HCT116 (cell line): ENCODE measurements around the gene H6PD. TPM values are rescaled to one million over a fixed set of nuclear protein-coding genes. Genes with fewer than 3 reads are reported as not detected.

Experiments
- ATAC-seq: fragments of 200-7000 bp; cut with Tn5 transposase; 2 replicates; pipeline ENCODE4 v1.9.1; 2020; ENCODE audit warnings: mild to moderate bottlenecking, moderate library complexity
- BruUV-seq: library from RNA; stranded (reverse); fragments of 400-500 nt; replicated peaks from 2 replicates; lab custom pipeline; 2021; lab: Mats Ljungman, UMichigan
- CTCF ChIA-PET: fragments of 300-600 bp; sonication (Branson Sonifier 250); formaldehyde crosslinking; loops from one replicate; lab custom pipeline; 2021; ENCODE audit warnings: antibody characterized with exemption; lab: Charles Lee
- POLR2A ChIA-PET: fragments of 300-600, 350-600 bp; sonication (Branson Sonifier 250); formaldehyde crosslinking; loops from one replicate; lab custom pipeline; 2021; ENCODE audit warnings: antibody characterized with exemption; lab: Charles Lee
- RAD21 ChIA-PET, 2 experiments: fragments of 300-600 bp; sonication (Branson Sonifier 250); formaldehyde crosslinking; loops; one replicate each; lab custom pipeline; 2023; ENCODE audit warnings: low total read pairs in 2 of 2; ENCODE audit not compliant: uncharacterized antibody in 2 of 2, unreplicated experiment in 2 of 2, low non-redundant PET in 1 of 2; lab: Charles Lee
- DNase-seq: peaks from one replicate; pipeline ENCODE4 v3.0.0-alpha.2; 2010; ENCODE audit warnings: low read depth, low spot score
- H2AFZ ChIP-seq: fragments of 200-600 bp; shearing (Covaris generic), sonication (generic); 2 replicates; pipeline ENCODE4 v1.6.1; 2017; ENCODE audit warnings: low read depth, mixed run types, mixed read lengths, antibody characterized with exemption, low read length; ENCODE audit not compliant: poor library complexity, severe bottlenecking
- H3K27ac ChIP-seq: 2 replicates; pipeline ENCODE4 v1.5.1; 2012; ENCODE audit warnings: low read depth, low read length
- H3K27me3 ChIP-seq: fragments of 200-600 bp; sonication (generic); 2 replicates; pipeline ENCODE4 v1.6.1; 2016; ENCODE audit warnings: mixed run types, low read length, mixed read lengths; ENCODE audit not compliant: insufficient read depth
- H3K36me3 ChIP-seq, 2 experiments: fragments of 200-500 bp in 1 of 2; fragments of 200-600 bp in 1 of 2; sonication (Bioruptor generic) in 1 of 2; sonication (generic) in 1 of 2; 2 replicates each; pipeline versions ENCODE4 v1.5.1 to v1.6.1; 2014 to 2016; ENCODE audit warnings: low read length in 2 of 2, inconsistent platforms in 1 of 2, mixed read lengths in 1 of 2, mixed run types in 1 of 2; ENCODE audit not compliant: insufficient read depth in 2 of 2, control insufficient read depth in 1 of 2
- H3K4me1 ChIP-seq, 2 experiments: fragments of 200-600 bp in 1 of 2; sonication (generic) in 1 of 2; 2 replicates each; pipeline versions ENCODE4 v1.5.1 to v1.6.1; 2012 to 2017; ENCODE audit warnings: low read length in 2 of 2, inconsistent platforms in 1 of 2, mild to moderate bottlenecking in 1 of 2, mixed read lengths in 1 of 2, mixed run types in 1 of 2, moderate library complexity in 1 of 2; ENCODE audit not compliant: insufficient read depth in 2 of 2, control insufficient read depth in 1 of 2
- H3K4me2 ChIP-seq: fragments of 200-600 bp; sonication (generic); 2 replicates; pipeline ENCODE4 v1.6.1; 2017; ENCODE audit warnings: mixed run types, low read length, mixed read lengths
- H3K4me3 ChIP-seq, 2 experiments: fragments of 200-600 bp in 1 of 2; sonication (generic) in 1 of 2; replicated peaks in 1 of 2; 2 replicates each; pipeline ENCODE4 v1.5.1; 2011 to 2016; ENCODE audit warnings: low read length in 2 of 2, control low read depth in 1 of 2, low read depth in 1 of 2, mild to moderate bottlenecking in 1 of 2, mixed read lengths in 1 of 2, mixed run types in 1 of 2
- H3K79me2 ChIP-seq: fragments of 200-600 bp; sonication (generic); 2 replicates; pipeline ENCODE4 v1.6.1; 2017; ENCODE audit warnings: mild to moderate bottlenecking, mixed run types, low read length, moderate library complexity, mixed read lengths; ENCODE audit not compliant: insufficient read depth
- H3K9ac ChIP-seq: fragments of 200-600 bp; sonication (generic); 2 replicates; pipeline ENCODE4 v1.6.1; 2016; ENCODE audit warnings: low read length, mixed read lengths
- H3K9me2 ChIP-seq: fragments of 200-600 bp; sonication (generic), shearing (Covaris generic); 2 replicates; pipeline ENCODE4 v1.6.1; 2017; ENCODE audit warnings: mixed run types, mild to moderate bottlenecking, moderate library complexity; ENCODE audit not compliant: insufficient read depth
- H3K9me3 ChIP-seq, 2 experiments: fragments of 200-500 bp in 1 of 2; fragments of 200-600 bp in 1 of 2; sonication (Bioruptor generic) in 1 of 2; sonication (generic) in 1 of 2; 2 replicates each; pipeline ENCODE4 v1.6.1; 2014 to 2017; ENCODE audit warnings: low read length in 2 of 2, mixed read lengths in 2 of 2, inconsistent platforms in 1 of 2, low read depth in 1 of 2, mild to moderate bottlenecking in 1 of 2, mixed run types in 1 of 2, moderate library complexity in 1 of 2; ENCODE audit not compliant: control insufficient read depth in 1 of 2, insufficient read depth in 1 of 2
- H4K20me1 ChIP-seq: fragments of 200-600 bp; sonication (generic), shearing (Covaris generic); 2 replicates; pipeline ENCODE4 v1.6.1; 2017; ENCODE audit warnings: mixed run types, mild to moderate bottlenecking, moderate library complexity; ENCODE audit not compliant: insufficient read depth
- EGR1 ChIP-seq: IDR thresholded peaks from 2 replicates; pipeline ENCODE4 v1.6.1; 2012; ENCODE audit warnings: low read depth
- ELF1 ChIP-seq: IDR thresholded peaks from 2 replicates; pipeline ENCODE4 v1.6.1; 2012; ENCODE audit warnings: low read depth, borderline replicate concordance
- EZH2 ChIP-seq: fragments of 200-600 bp; sonication (generic); IDR thresholded peaks from 2 replicates; pipeline ENCODE4 v1.6.1; 2017; ENCODE audit warnings: antibody characterized with exemption, mixed run types
- EZH2phosphoT487 ChIP-seq: fragments of 200-600 bp; IDR thresholded peaks from 2 replicates; pipeline ENCODE4 v1.6.1; 2018; ENCODE audit warnings: antibody characterized with exemption, borderline replicate concordance
- JUND ChIP-seq: IDR thresholded peaks from 2 replicates; pipeline ENCODE4 v1.6.1; 2012
- MAX ChIP-seq: IDR thresholded peaks from 2 replicates; pipeline ENCODE4 v1.6.1; 2012
- POLR2AphosphoS5 ChIP-seq: IDR thresholded peaks from 2 replicates; pipeline ENCODE4 v1.6.1; 2011; ENCODE audit warnings: mild to moderate bottlenecking, low read depth, low read length, moderate library complexity
- RAD21 ChIP-seq: IDR thresholded peaks from 2 replicates; pipeline ENCODE4 v1.6.1; 2012; ENCODE audit warnings: low read depth, mild to moderate bottlenecking
- SIN3A ChIP-seq: IDR thresholded peaks from 2 replicates; pipeline ENCODE4 v1.6.1; 2012; ENCODE audit warnings: low read depth
- SP1 ChIP-seq: IDR thresholded peaks from 2 replicates; pipeline ENCODE4 v1.6.1; 2012; ENCODE audit warnings: low read depth
- SRF ChIP-seq: IDR thresholded peaks from 2 replicates; pipeline ENCODE4 v1.6.1; 2012; ENCODE audit warnings: low read depth
- TCF7L2 ChIP-seq: IDR thresholded peaks from 2 replicates; pipeline ENCODE4 v1.7.0; 2011; ENCODE audit warnings: borderline replicate concordance, inconsistent platforms; ENCODE audit not compliant: insufficient read depth, insufficient read length; ENCODE audit errors: extremely low read depth
- YY1 ChIP-seq: IDR thresholded peaks from 2 replicates; pipeline ENCODE4 v1.6.1; 2011; ENCODE audit warnings: low read length, low read depth, moderate library complexity, mild to moderate bottlenecking; ENCODE audit not compliant: insufficient replicate concordance; ENCODE audit errors: extremely low read depth
- ZNF274 ChIP-seq: fragments of 200-500 bp; sonication (Bioruptor generic); IDR thresholded peaks from 2 replicates; pipeline ENCODE4 v1.6.1; 2014; ENCODE audit warnings: mild to moderate bottlenecking, low read depth, low read length, inconsistent platforms
- intact Hi-C: fragments of 100-400 bp; cut with micrococcal nuclease; formaldehyde crosslinking; loops from 2 replicates; pipeline ENCODE4 v1.10.0; 2022
- total RNA-seq: library from RNA; stranded (reverse); gene quantifications from one replicate; pipeline ENCODE4 v1.2.1, GENCODE V29; 2021; ENCODE audit not compliant: unreplicated experiment
- TF ChIP-seq, protein P1 (sequence below): IDR thresholded peaks from 2 replicates; pipeline ENCODE4 v1.6.1; 2012; ENCODE audit warnings: low read depth
- TF ChIP-seq, protein P2 (sequence below), 3 experiments: fragments of 200-600 bp in 1 of 3; sonication (generic) in 1 of 3; IDR thresholded peaks in 2 of 3; conservative IDR thresholded peaks in 1 of 3; 2 replicates each; pipeline ENCODE4 v1.5.1; 2012 to 2017; ENCODE audit warnings: low read depth in 2 of 3, low read length in 2 of 3, antibody characterized with exemption in 1 of 3, borderline replicate concordance in 1 of 3, control low read depth in 1 of 3, mild to moderate bottlenecking in 1 of 3, mixed read lengths in 1 of 3, mixed run types in 1 of 3, moderate library complexity in 1 of 3; ENCODE audit not compliant: insufficient read depth in 1 of 3
- TF ChIP-seq, protein P3 (sequence below): IDR thresholded peaks from 2 replicates; pipeline ENCODE4 v1.6.1; 2012

The H6PD gene
- total RNA-seq, 1 experiment from 2014 or later: 16.2 TPM

- DNase-seq (no peak), ATAC-seq (no peak)
- no peaks in the 10 kb centered on the region for H3K36me3 ChIP-seq
- H3K9me2 ChIP-seq: no peaks in the 10 kb centered on the region
- H3K4me3 ChIP-seq: no peak overlapping the region
- no peaks in the 10 kb centered on the region for H4K20me1 ChIP-seq
- H2AFZ ChIP-seq: no peak overlapping the region
- H3K27me3 ChIP-seq: no peaks in the 10 kb centered on the region
- H3K79me2 ChIP-seq: no peaks in the 10 kb centered on the region
- no TSS peak for BruUV-seq
- peak overlapping the region; percentile 49; the same call in 1 of the 2 replicates for H3K4me2 ChIP-seq
- no peak overlapping the region for H3K9ac ChIP-seq
- POLR2A ChIA-PET: interaction anchor here (1.9 kb wide), 1 partner anchor 22 kb away, joined by 4 read pairs; no protein-coding TSS in a partner anchor
- no peaks in the 10 kb centered on the region for H3K9me3 ChIP-seq
- RAD21 ChIA-PET: interaction anchor here in 1 of 2 experiments (1.1 kb wide), 1 partner anchor 212 kb away, joined by 4 read pairs; no protein-coding TSS in a partner anchor
- H3K27ac ChIP-seq: no peak overlapping the region
- CTCF ChIA-PET: interaction anchor here (2.2 kb wide), 1 partner anchor 10 kb away, joined by 8 read pairs; no protein-coding TSS in a partner anchor
- intact Hi-C loops: no loop called here
- H3K4me1 ChIP-seq: peaks cover 34 to 59% of the 10 kb centered on the region in 2 experiments; a peak in 3 of 4 replicates
- TF ChIP-seq JUND: no peak
- TF ChIP-seq ZNF274: no peak
- TF ChIP-seq SRF: no peak
- no peak for TF ChIP-seq RAD21
- TF ChIP-seq SIN3A: no peak
- no peak for TF ChIP-seq POLR2AphosphoS5
- TF ChIP-seq, protein P1, sequence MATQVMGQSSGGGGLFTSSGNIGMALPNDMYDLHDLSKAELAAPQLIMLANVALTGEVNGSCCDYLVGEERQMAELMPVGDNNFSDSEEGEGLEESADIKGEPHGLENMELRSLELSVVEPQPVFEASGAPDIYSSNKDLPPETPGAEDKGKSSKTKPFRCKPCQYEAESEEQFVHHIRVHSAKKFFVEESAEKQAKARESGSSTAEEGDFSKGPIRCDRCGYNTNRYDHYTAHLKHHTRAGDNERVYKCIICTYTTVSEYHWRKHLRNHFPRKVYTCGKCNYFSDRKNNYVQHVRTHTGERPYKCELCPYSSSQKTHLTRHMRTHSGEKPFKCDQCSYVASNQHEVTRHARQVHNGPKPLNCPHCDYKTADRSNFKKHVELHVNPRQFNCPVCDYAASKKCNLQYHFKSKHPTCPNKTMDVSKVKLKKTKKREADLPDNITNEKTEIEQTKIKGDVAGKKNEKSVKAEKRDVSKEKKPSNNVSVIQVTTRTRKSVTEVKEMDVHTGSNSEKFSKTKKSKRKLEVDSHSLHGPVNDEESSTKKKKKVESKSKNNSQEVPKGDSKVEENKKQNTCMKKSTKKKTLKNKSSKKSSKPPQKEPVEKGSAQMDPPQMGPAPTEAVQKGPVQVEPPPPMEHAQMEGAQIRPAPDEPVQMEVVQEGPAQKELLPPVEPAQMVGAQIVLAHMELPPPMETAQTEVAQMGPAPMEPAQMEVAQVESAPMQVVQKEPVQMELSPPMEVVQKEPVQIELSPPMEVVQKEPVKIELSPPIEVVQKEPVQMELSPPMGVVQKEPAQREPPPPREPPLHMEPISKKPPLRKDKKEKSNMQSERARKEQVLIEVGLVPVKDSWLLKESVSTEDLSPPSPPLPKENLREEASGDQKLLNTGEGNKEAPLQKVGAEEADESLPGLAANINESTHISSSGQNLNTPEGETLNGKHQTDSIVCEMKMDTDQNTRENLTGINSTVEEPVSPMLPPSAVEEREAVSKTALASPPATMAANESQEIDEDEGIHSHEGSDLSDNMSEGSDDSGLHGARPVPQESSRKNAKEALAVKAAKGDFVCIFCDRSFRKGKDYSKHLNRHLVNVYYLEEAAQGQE: no peak
- TF ChIP-seq, protein P2, sequence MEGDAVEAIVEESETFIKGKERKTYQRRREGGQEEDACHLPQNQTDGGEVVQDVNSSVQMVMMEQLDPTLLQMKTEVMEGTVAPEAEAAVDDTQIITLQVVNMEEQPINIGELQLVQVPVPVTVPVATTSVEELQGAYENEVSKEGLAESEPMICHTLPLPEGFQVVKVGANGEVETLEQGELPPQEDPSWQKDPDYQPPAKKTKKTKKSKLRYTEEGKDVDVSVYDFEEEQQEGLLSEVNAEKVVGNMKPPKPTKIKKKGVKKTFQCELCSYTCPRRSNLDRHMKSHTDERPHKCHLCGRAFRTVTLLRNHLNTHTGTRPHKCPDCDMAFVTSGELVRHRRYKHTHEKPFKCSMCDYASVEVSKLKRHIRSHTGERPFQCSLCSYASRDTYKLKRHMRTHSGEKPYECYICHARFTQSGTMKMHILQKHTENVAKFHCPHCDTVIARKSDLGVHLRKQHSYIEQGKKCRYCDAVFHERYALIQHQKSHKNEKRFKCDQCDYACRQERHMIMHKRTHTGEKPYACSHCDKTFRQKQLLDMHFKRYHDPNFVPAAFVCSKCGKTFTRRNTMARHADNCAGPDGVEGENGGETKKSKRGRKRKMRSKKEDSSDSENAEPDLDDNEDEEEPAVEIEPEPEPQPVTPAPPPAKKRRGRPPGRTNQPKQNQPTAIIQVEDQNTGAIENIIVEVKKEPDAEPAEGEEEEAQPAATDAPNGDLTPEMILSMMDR (IDR thresholded peaks at IDR 0.05 in 2 of 3, conservative IDR thresholded peaks at IDR 0.05 in 1 of 3; ENCODE audit: borderline replicate concordance in 1 of 3, insufficient read depth in 1 of 3, low read depth in 2 of 3, low read length in 2 of 3): no peak
- TF ChIP-seq ELF1: no peak
- TF ChIP-seq SP1: no peak
- TF ChIP-seq YY1: no peak
- TF ChIP-seq EZH2: no peak
- no peak for TF ChIP-seq EZH2phosphoT487
- TF ChIP-seq TCF7L2: no peak
- TF ChIP-seq EGR1: no peak
- TF ChIP-seq MAX: no peak
- TF ChIP-seq, protein P3, sequence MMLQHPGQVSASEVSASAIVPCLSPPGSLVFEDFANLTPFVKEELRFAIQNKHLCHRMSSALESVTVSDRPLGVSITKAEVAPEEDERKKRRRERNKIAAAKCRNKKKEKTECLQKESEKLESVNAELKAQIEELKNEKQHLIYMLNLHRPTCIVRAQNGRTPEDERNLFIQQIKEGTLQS: no peak
- TF ChIP-seq, all 23 proteins: peak for 0
Measured at GRCh38 chr1:9279172-9279840, 44.7 kb downstream of the H6PD start.
